ENCODE measurements around the gene MXD4.

Gene MXD4

GRCh38 chr4:2263926-2264321 lies 2.0 kb upstream of the MXD4 start:
- DNase-seq (ENCODE audit: low spot score), result no peak

- no peak for DNase-seq (ENCODE audit: low spot score)
These were observed 988 bp upstream of the MXD4 start for GRCh38 chr4:2262944-2263250.

- DNase-seq (ENCODE audit: low spot score), result peak; percentile 98
These were observed 435 bp upstream of the MXD4 start for GRCh38 chr4:2262145-2262943.

DNA sequence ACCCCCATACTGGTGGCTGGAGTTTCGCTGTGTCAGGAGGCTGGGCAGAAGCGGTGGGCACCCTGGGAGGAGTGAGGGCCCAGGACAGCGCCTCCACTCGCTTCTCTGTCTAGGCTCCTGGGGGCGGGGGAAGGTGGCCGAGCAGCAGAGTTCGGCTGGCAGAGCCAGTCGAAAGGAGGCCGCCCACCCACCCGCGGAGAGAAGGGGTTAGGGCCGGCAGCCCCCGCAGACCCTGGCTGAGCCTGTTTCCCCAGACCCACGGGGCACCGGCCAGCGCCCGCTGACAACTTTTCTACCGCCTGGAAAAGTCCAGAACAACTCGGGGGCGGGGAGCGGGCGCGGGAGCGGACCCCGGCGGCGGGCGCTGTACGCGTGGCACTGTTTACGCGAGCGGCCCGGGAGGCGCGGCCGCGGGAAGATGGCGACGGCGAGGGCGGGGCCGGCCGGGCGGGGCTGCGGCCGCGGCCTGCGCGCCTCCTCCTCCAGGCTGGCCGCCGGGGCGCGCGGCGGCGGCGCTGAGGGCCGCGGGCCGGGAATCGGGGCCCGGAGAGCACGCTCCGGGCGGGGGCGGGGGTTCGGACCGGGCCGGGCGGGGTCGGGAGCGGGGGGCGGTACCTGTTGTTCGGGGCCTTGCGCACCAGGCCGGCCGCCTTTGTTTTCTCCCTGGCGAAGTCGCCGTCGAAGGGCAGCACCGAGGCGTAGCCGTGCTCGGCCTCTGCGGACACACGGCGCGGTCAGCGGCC lies 628 bp downstream of the MXD4 start:
- peak; percentile 60 for DNase-seq (ENCODE audit: low spot score)

GRCh38 chr4:2260344-2261109 lies 1.4 kb downstream of the MXD4 start:
- no peak for DNase-seq (ENCODE audit: low spot score)

DNA sequence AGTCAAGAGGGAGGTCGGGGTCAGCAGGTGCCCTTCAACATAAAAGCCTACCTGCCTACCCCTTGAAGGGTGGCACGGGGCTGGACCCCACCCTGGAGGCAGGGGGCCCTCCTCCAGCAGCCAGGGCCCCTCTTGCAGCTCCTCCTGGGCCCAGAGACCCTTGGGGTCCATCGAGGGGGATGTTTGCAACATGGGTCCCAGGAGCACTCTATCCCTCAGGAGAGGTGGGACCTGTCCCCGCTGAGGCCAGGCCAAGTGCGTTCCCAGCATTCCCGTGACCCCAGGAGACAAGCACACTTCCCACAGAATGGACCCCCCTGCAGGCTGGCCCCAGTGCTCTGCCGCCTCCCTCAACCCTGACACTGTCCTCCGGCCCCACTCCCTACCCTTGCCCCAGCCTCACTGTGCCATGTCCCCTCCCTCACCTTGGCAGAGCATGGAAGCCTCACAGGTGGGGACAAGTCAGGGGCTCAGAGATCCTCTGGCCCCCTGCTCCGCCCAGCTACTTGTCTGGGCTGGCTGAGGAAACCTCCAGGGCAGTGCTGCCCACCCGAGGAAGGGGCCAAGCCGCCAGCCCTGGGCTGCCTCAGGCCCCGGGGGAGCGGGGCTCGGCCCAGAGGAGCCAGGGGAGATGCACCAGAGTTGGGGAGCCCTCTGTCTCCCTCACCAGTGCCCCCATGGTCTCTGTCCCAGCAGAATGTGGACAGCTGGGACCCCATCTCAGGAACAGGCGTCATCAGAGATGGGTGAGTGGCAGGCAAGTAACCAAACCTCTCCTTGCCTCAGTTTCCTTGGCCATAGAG lies 2.2 kb downstream of the MXD4 start:
- DNase-seq (ENCODE audit: low spot score), result no peak

DNA sequence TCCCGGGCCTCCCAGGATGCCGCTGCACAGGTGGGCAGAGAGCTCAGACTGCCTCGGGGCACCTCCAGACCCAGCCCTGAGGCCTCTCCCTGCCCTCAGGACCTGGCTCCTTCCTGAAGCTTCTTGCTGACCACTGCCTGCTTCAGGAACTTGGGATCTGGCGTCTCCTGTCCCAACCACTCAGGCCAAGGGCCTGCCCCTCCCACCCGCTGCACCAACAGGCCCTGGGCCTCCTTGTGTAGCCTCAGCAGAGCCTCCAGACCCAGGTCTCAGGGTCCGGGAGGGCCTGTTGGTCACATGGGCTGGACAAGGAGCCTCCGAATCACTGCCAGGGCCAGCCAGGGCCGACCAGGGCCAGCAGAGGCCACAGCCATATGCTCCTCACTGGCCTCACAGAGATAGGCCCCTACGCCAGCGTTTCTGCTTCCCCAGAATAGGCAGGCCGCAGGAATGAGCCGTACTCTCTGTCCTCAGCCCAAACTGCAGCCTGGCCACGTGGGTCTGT lies 2.8 kb downstream of the MXD4 start:
- no peak for DNase-seq (ENCODE audit: low spot score)

DNA sequence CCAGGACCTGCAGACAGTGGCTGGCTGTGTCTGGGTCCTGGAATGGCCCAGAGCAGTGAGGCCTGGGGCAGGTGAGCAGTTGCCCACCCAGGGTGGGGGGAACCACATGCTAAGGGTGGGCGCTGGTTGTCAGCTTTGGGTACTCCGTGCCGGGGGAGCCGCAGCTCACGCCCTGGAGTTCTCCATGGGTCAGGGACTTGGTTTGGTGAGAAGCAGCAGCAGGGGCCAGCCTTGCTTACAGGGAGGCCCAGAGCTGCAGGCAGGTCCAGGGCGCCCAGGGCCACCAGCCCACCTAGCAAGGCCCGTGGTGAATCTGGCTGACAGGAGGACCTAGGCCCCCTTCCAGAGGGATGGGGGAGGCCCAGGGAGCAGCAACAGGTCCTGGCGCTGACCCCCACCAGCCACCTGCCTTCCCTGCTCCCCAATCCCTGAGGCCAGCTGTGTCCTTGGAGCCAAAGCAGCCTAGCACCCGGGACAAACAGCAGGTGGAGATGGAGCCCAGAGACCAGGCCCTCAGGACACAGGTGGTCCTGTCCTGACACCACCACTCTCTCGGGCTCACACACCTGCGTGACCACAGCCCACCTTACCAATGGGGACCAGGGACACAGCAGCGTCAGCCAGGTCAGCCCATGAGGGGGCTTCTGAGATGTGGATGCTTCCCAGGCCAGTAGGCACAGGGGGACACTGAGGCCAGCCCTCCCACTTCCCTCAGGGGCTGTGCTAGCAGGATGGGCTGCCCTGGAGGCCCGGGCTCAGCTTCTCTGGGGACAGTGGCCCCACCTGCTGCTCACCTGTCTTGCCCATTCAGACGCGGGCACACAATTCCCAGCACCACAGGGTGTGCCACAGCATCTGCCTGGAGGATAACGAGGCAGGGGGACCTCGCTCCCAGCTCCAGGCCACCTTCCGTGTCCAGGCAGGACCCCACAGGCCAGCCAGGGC lies 3.5 kb downstream of the MXD4 start:
- no peak for DNase-seq (ENCODE audit: low spot score)

- DNase-seq (ENCODE audit: low spot score), result no peak
These were observed 4.4 kb downstream of the MXD4 start for GRCh38 chr4:2257361-2258081.

DNA sequence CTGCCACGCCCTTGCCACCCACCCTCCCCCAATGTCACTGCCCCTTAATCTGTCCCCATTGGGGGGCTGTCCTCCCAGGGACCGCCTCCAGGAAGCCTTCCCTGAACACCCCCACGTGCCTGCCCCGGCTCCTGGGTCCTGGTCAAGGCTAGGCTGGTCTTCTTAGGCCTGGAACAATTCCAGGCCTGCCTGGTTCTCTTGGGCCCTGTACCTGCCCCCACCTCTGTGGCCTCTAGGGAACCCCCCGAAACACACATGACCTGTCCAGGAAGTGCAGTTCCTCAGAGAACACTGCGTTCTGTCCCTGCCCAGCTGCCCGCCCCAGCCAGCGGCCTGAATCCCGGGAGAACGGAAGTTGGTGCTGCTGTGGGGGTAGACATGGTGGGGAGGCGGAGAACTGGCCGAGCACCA lies 5.1 kb downstream of the MXD4 start:
- no peak for DNase-seq (ENCODE audit: low spot score)

GRCh38 chr4:2256156-2256731 lies 5.7 kb downstream of the MXD4 start:
- DNase-seq (ENCODE audit: low spot score), result no peak

- DNase-seq (ENCODE audit: low spot score), result no peak
These were observed 6.3 kb downstream of the MXD4 start for GRCh38 chr4:2255501-2256155.

GRCh38 chr4:2254665-2255500 lies 7.0 kb downstream of the MXD4 start:
- no peak for DNase-seq (ENCODE audit: low spot score)

DNA sequence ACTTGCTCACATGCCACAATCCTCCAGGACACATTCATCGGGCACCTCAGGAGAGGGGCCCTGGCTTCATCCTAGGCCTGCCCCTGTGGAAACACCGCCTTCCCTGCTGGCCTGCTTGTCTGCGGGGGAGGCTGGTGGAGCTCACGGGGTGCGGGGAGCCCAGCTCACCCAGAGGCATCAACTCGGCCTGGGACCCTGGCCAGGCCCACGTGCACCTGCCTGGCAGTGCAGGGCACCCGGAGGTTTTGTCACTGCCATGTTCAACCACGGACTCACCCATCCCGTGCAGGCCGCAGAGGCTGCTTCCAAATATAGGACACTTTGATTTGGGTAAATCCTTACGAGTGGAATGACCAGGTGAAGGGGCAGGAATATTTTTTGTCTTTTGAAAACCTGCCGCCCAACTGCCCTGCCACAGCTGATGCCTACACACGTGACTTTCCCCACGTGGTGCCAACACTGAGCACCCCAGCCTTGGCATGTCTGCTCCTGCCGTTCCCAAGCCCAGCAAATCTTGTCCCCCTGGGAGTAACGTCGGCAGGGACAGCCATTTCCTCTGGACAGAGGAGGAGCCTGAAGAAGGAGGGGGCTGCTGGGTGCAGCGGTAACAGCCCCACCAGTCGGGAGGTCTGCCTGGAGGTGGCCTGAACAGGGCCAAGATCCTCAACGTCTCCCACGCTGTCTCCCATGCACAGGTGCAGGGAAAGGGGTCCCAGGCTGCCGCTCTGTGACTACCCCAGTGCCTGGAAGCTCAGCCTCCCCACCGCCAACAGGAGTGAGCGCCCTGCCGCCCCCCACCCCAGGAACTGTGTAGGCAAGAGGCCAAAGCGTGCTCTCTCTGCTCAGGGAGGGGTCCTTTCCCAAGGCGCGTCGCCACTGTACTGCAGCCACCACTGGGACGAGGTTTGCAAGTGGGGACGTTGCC lies 8.5 kb downstream of the MXD4 start:
- DNase-seq (ENCODE audit: low spot score), result no peak

- no peak for DNase-seq (ENCODE audit: low spot score)
These were observed 9.3 kb downstream of the MXD4 start for GRCh38 chr4:2252530-2253091.

GRCh38 chr4:2251795-2252529 lies 9.9 kb downstream of the MXD4 start:
- DNase-seq (ENCODE audit: low spot score), result no peak
